Stimulated activated CD4-positive, alpha-beta T cell treated with anti-CD3 and anti-CD28 coated beads, TNF-alpha, amount 100 ng/mL, for 4 hours (primary cell): Measurements from ENCODE around the gene MNT.

Experiments
- DNase-seq, 3 experiments: peaks; one replicate each; pipeline ENCODE4 v3.0.0-alpha.2; 2020; ENCODE audit warnings: low read depth in 3 of 3

The MNT gene

GRCh38 chr17:2380226-2380922 lies 20.5 kb downstream of the MNT start:
- no peak for DNase-seq

GRCh38 chr17:2379489-2380225 lies 21.2 kb downstream of the MNT start:
- no peak for DNase-seq

- DNase-seq: no peak
Observed at GRCh38 chr17:2378905-2379304, 22.0 kb downstream of the MNT start.

- no peak for DNase-seq
Observed at GRCh38 chr17:2377659-2378058, 23.2 kb downstream of the MNT start.

GRCh38 chr17:2376107-2376506 lies 24.8 kb downstream of the MNT start:
- DNase-seq: no peak

GRCh38 chr17:2375406-2375805 lies 25.5 kb downstream of the MNT start:
- DNase-seq: no peak

GRCh38 chr17:2374549-2375285 lies 26.1 kb downstream of the MNT start:
- no peak for DNase-seq

- DNase-seq: no peak
Observed at GRCh38 chr17:2373179-2373578, 27.7 kb downstream of the MNT start.

GRCh38 chr17:2372681-2373080 lies 28.2 kb downstream of the MNT start:
- DNase-seq: no peak

- DNase-seq: no peak
Observed at GRCh38 chr17:2372180-2372579, 28.7 kb downstream of the MNT start.

GRCh38 chr17:2371183-2372130 lies 29.4 kb downstream of the MNT start:
- DNase-seq: no peak

GRCh38 chr17:2370211-2370589 lies 30.7 kb downstream of the MNT start:
- DNase-seq: no peak

- DNase-seq: no peak
Observed at GRCh38 chr17:2369551-2370210, 31.2 kb downstream of the MNT start.

- DNase-seq: no peak
Observed at GRCh38 chr17:2369039-2369438, 31.8 kb downstream of the MNT start.

GRCh38 chr17:2368359-2368758 lies 32.5 kb downstream of the MNT start:
- DNase-seq: no peak

GRCh38 chr17:2366747-2367494 lies 33.9 kb downstream of the MNT start:
- no peak for DNase-seq

GRCh38 chr17:2365132-2365531 lies 35.7 kb downstream of the MNT start:
- DNase-seq: no peak

- no peak for DNase-seq
Observed at GRCh38 chr17:2364763-2365116, 36.1 kb downstream of the MNT start.

GRCh38 chr17:2363851-2364762 lies 36.8 kb downstream of the MNT start:
- no peak for DNase-seq
